Activated T-helper 1 cell treated with anti-CD3 and anti-CD28 coated beads, Interleukin-12 subunit alpha, Interleukin-12 subunit beta, Interleukin-2, Interleukin-4 antibody, amounts not matched to agents 30 ng/mL and 10 ng/mL and 1 ng/mL, durations not matched to agents 14 hours and 24 hours and 36 hours (primary cell): Measurements from ENCODE around the gene PHF2. TPM values are rescaled to one million over a fixed set of nuclear protein-coding genes. Genes with fewer than 3 reads are reported as not detected.
A peak's percentile ranks its signal among the peaks of the same experiment; 100 is the strongest.

ENCODE experiments used
- DNase-seq: peaks from one replicate; pipeline ENCODE4 v3.0.0; 2021; ENCODE audit warnings: low spot score
- H3K27ac Mint-ChIP-seq: one replicate; pipeline ENCODE4 v1.8.0; 2021; ENCODE audit warnings: mild to moderate bottlenecking, mixed read lengths
- H3K27me3 Mint-ChIP-seq: one replicate; pipeline ENCODE4 v1.8.0; 2022; ENCODE audit warnings: mild to moderate bottlenecking, moderate library complexity, mixed read lengths; ENCODE audit not compliant: insufficient read depth
- H3K36me3 Mint-ChIP-seq: one replicate; pipeline ENCODE4 v1.8.0; 2021; ENCODE audit warnings: low read depth, mixed read lengths
- H3K4me1 Mint-ChIP-seq: one replicate; pipeline ENCODE4 v1.8.0; 2021; ENCODE audit warnings: low read depth, mixed read lengths
- H3K4me3 Mint-ChIP-seq: one replicate; pipeline ENCODE4 v1.8.0; 2021; ENCODE audit warnings: mild to moderate bottlenecking, moderate library complexity, mixed read lengths
- H3K9me3 Mint-ChIP-seq: one replicate; pipeline ENCODE4 v1.8.0; 2021; ENCODE audit warnings: mixed read lengths
- intact Hi-C: fragments of 100-400 bp; cut with micrococcal nuclease; formaldehyde crosslinking; loops from one replicate; pipeline ENCODE4 v1.15.1; 2024
- total RNA-seq: library from RNA; stranded (reverse); gene quantifications from 2 replicates; pipeline ENCODE4 v1.2.3, GENCODE V29; 2022

Gene PHF2
- total RNA-seq, 1 donor from 2014 or later = 24.5 TPM

- no peaks in the 10 kb centered on the region for H3K36me3 Mint-ChIP-seq
- no peaks in the 10 kb centered on the region for H3K9me3 Mint-ChIP-seq
- no peak overlapping the region for H3K27ac Mint-ChIP-seq
- no peak overlapping the region for H3K4me3 Mint-ChIP-seq
- H3K4me1 Mint-ChIP-seq = peaks cover 26% of the 10 kb centered on the region
- intact Hi-C loops = no loop called here
- no peak for DNase-seq
- no peaks in the 10 kb centered on the region for H3K27me3 Mint-ChIP-seq
These were observed 16.8 kb downstream of the PHF2 start for GRCh38 chr9:93593144-93593658.

GRCh38 chr9:93594041-93594756 is 17.8 kb downstream of the PHF2 start:
- DNase-seq = no peak
- no peaks in the 10 kb centered on the region for H3K36me3 Mint-ChIP-seq

GRCh38 chr9:93595461-93595860 is 19.1 kb downstream of the PHF2 start:
- H3K4me3 Mint-ChIP-seq = no peak overlapping the region
- no peak overlapping the region for H3K27ac Mint-ChIP-seq
- DNase-seq = no peak
- no peaks in the 10 kb centered on the region for H3K36me3 Mint-ChIP-seq
- H3K27me3 Mint-ChIP-seq = no peaks in the 10 kb centered on the region
- intact Hi-C loops = no loop called here
- H3K9me3 Mint-ChIP-seq = no peaks in the 10 kb centered on the region
- peaks cover 33% of the 10 kb centered on the region for H3K4me1 Mint-ChIP-seq

More at GRCh38 chr9:93594041-93594756, 17.8 kb downstream of the PHF2 start:
- H3K27ac Mint-ChIP-seq = no peak overlapping the region
- no peaks in the 10 kb centered on the region for H3K9me3 Mint-ChIP-seq
- peaks cover 28% of the 10 kb centered on the region for H3K4me1 Mint-ChIP-seq
- H3K4me3 Mint-ChIP-seq = no peak overlapping the region
- intact Hi-C loops = no loop called here
- H3K27me3 Mint-ChIP-seq = no peaks in the 10 kb centered on the region

GRCh38 chr9:93595861-93596365 is 19.5 kb downstream of the PHF2 start:
- Mint-ChIP-seq H3K9me3 (no peaks in the 10 kb centered on the region), H3K4me1 (peaks cover 37% of the 10 kb centered on the region), H3K4me3 (no peak overlapping the region), H3K27me3 (no peaks in the 10 kb centered on the region), H3K27ac (no peak overlapping the region), H3K36me3 (no peaks in the 10 kb centered on the region)
- DNase-seq = no peak
- intact Hi-C loops = no loop called here

- H3K36me3 Mint-ChIP-seq = no peaks in the 10 kb centered on the region
- no peak overlapping the region for H3K27ac Mint-ChIP-seq
These were observed 20.0 kb downstream of the PHF2 start for GRCh38 chr9:93596399-93596798.

GRCh38 chr9:93597142-93597706 is 20.8 kb downstream of the PHF2 start:
- Mint-ChIP-seq H3K9me3 (no peaks in the 10 kb centered on the region), H3K4me1 (peaks cover 40% of the 10 kb centered on the region), H3K36me3 (no peaks in the 10 kb centered on the region), H3K27me3 (no peaks in the 10 kb centered on the region), H3K4me3 (no peak overlapping the region), H3K27ac (no peak overlapping the region)
- DNase-seq = no peak
- intact Hi-C loops = no loop called here

More at GRCh38 chr9:93596399-93596798, 20.0 kb downstream of the PHF2 start:
- Mint-ChIP-seq H3K4me1 (peaks cover 41% of the 10 kb centered on the region), H3K9me3 (no peaks in the 10 kb centered on the region), H3K27me3 (no peaks in the 10 kb centered on the region), H3K4me3 (no peak overlapping the region)
- no peak for DNase-seq
- intact Hi-C loops = no loop called here

- Mint-ChIP-seq H3K9me3 (no peaks in the 10 kb centered on the region), H3K27ac (no peak overlapping the region)
These were observed 21.7 kb downstream of the PHF2 start for GRCh38 chr9:93597871-93598646.

GRCh38 chr9:93598647-93599241 is 22.4 kb downstream of the PHF2 start:
- H3K9me3 Mint-ChIP-seq = no peaks in the 10 kb centered on the region
- no peak overlapping the region for H3K4me3 Mint-ChIP-seq
- peaks cover 32% of the 10 kb centered on the region for H3K4me1 Mint-ChIP-seq
- no peak for DNase-seq
- no peaks in the 10 kb centered on the region for H3K27me3 Mint-ChIP-seq
- H3K27ac Mint-ChIP-seq = peak overlapping the region; percentile 76
- intact Hi-C loops = no loop called here
- peaks cover 1% of the 10 kb centered on the region for H3K36me3 Mint-ChIP-seq

More at GRCh38 chr9:93597871-93598646, 21.7 kb downstream of the PHF2 start:
- H3K4me1 Mint-ChIP-seq = peaks cover 35% of the 10 kb centered on the region
- H3K4me3 Mint-ChIP-seq = no peak overlapping the region
- H3K36me3 Mint-ChIP-seq = no peaks in the 10 kb centered on the region
- no peak for DNase-seq
- intact Hi-C loops = no loop called here
- no peaks in the 10 kb centered on the region for H3K27me3 Mint-ChIP-seq

GRCh38 chr9:93599571-93600403 is 23.4 kb downstream of the PHF2 start:
- Mint-ChIP-seq H3K4me1 (peaks cover 28% of the 10 kb centered on the region), H3K36me3 (peaks cover 2% of the 10 kb centered on the region), H3K9me3 (no peaks in the 10 kb centered on the region), H3K27me3 (no peaks in the 10 kb centered on the region), H3K27ac (peak overlapping the region; percentile 36), H3K4me3 (peak overlapping the region; percentile 3)
- intact Hi-C loops = no loop called here
- DNase-seq = no peak

- no peaks in the 10 kb centered on the region for H3K27me3 Mint-ChIP-seq
- no peaks in the 10 kb centered on the region for H3K9me3 Mint-ChIP-seq
- H3K36me3 Mint-ChIP-seq = peaks cover 2% of the 10 kb centered on the region
- DNase-seq = no peak
- H3K27ac Mint-ChIP-seq = no peak overlapping the region
- intact Hi-C loops = no loop called here
- no peak overlapping the region for H3K4me3 Mint-ChIP-seq
- peaks cover 28% of the 10 kb centered on the region for H3K4me1 Mint-ChIP-seq
These were observed 24.1 kb downstream of the PHF2 start for GRCh38 chr9:93600504-93600903.

- H3K4me1 Mint-ChIP-seq = peaks cover 28% of the 10 kb centered on the region
- no peak for DNase-seq
- H3K36me3 Mint-ChIP-seq = peaks cover 2% of the 10 kb centered on the region
- H3K9me3 Mint-ChIP-seq = no peaks in the 10 kb centered on the region
- intact Hi-C loops = no loop called here
- no peak overlapping the region for H3K4me3 Mint-ChIP-seq
- no peaks in the 10 kb centered on the region for H3K27me3 Mint-ChIP-seq
- H3K27ac Mint-ChIP-seq = peak overlapping the region; percentile 0
These were observed 24.7 kb downstream of the PHF2 start for GRCh38 chr9:93601063-93601462.

- Mint-ChIP-seq H3K27me3 (no peaks in the 10 kb centered on the region), H3K36me3 (peaks cover 2% of the 10 kb centered on the region), H3K4me1 (peaks cover 28% of the 10 kb centered on the region), H3K9me3 (peaks cover 5% of the 10 kb centered on the region), H3K27ac (no peak overlapping the region), H3K4me3 (no peak overlapping the region)
- intact Hi-C loops = no loop called here
- DNase-seq = no peak
These were observed 25.3 kb downstream of the PHF2 start for GRCh38 chr9:93601666-93602065.
